H1 (cell line): Measurements from ENCODE around the gene PAPSS2. TPM values are rescaled to one million over a fixed set of nuclear protein-coding genes. Genes with fewer than 3 reads are reported as not detected.

Experiments
- CTCF ChIA-PET: fragments of 300-600 bp; sonication (Branson Sonifier 250); formaldehyde crosslinking; loops from one replicate; lab custom pipeline; 2021; ENCODE audit not compliant: partially characterized antibody; lab: Charles Lee
- POLR2A ChIA-PET: fragments of 300-600 bp; sonication (Branson Sonifier 250); formaldehyde crosslinking; loops from one replicate; lab custom pipeline; 2021; ENCODE audit warnings: inconsistent platforms; ENCODE audit not compliant: partially characterized antibody; lab: Charles Lee
- DNase-seq, 2 experiments: peaks; one replicate each; pipeline versions ENCODE4 v3.0.0 to v3.0.0-alpha.2; 2010 to 2022; ENCODE audit warnings: low spot score in 2 of 2, low read depth in 1 of 2, mixed read lengths in 1 of 2
- FAIRE-seq: peaks from 2 replicates; lab custom pipeline; 2011; peaks lifted over from hg19 to GRCh38; lab: Jason Lieb, UNC
- H2AFZ ChIP-seq: 2 replicates; pipeline ENCODE4 v1.8.1; 2012; ENCODE audit warnings: low read length, inconsistent platforms
- H2AK5ac ChIP-seq: 2 replicates; pipeline ENCODE4 v1.6.1; 2013; ENCODE audit warnings: low read depth, low read length
- H2BK120ac ChIP-seq: replicated peaks from 2 replicates; pipeline ENCODE3; 2013; ENCODE audit warnings: low read depth, low read length, inconsistent platforms
- H2BK12ac ChIP-seq: 2 replicates; pipeline ENCODE4 v1.6.1; 2013; ENCODE audit warnings: low read depth, low read length
- H2BK15ac ChIP-seq: 2 replicates; pipeline ENCODE4 v1.6.1; 2013; ENCODE audit warnings: low read length
- H2BK20ac ChIP-seq: 2 replicates; pipeline ENCODE4 v1.6.1; 2013; ENCODE audit warnings: low read length
- H2BK5ac ChIP-seq: 2 replicates; pipeline ENCODE4 v1.6.1; 2013; ENCODE audit warnings: low read depth, low read length
- H3K14ac ChIP-seq: 2 replicates; pipeline ENCODE4 v1.6.1; 2013; ENCODE audit warnings: inconsistent platforms; ENCODE audit not compliant: insufficient read length
- H3K18ac ChIP-seq: 2 replicates; pipeline ENCODE4 v1.6.1; 2013; ENCODE audit warnings: low read length; ENCODE audit errors: extremely low read depth
- H3K23ac ChIP-seq: 2 replicates; pipeline ENCODE4 v1.6.1; 2013; ENCODE audit warnings: inconsistent platforms; ENCODE audit not compliant: insufficient read length
- H3K23me2 ChIP-seq: 2 replicates; pipeline ENCODE4 v1.6.1; 2013; ENCODE audit warnings: low read depth, low read length
- H3K27ac ChIP-seq: 2 replicates; pipeline ENCODE4 v1.6.1; 2011; ENCODE audit warnings: low read depth, low read length, inconsistent platforms
- H3K27me3 ChIP-seq, 4 experiments: replicated peaks in 1 of 4; 1 replicate in 1 of 4; 2 replicates in 3 of 4; pipeline versions ENCODE4 v1.6.1 to v1.8.1; 2011 to 2013; ENCODE audit warnings: low read length in 3 of 4, mild to moderate bottlenecking in 3 of 4, inconsistent platforms in 2 of 4, mixed read lengths in 2 of 4, moderate library complexity in 1 of 4; ENCODE audit not compliant: control insufficient read depth in 3 of 4, insufficient read depth in 3 of 4; ENCODE audit errors: extremely low read depth in 1 of 4
- H3K36me3 ChIP-seq, 4 experiments: 2 replicates each; pipeline versions ENCODE4 v1.6.1 to v1.8.1; 2011 to 2013; ENCODE audit warnings: mild to moderate bottlenecking in 4 of 4, low read length in 3 of 4, moderate library complexity in 2 of 4, control low read depth in 1 of 4, inconsistent platforms in 1 of 4; ENCODE audit not compliant: insufficient read depth in 4 of 4, control insufficient read depth in 2 of 4
- H3K4ac ChIP-seq: replicated peaks from 2 replicates; pipeline ENCODE3; 2013; ENCODE audit warnings: low read length, low read depth, mixed read lengths, inconsistent platforms; ENCODE audit not compliant: insufficient read length
- H3K4me1 ChIP-seq, 4 experiments: replicated peaks in 1 of 4; 1 replicate in 1 of 4; 2 replicates in 3 of 4; pipeline versions ENCODE4 v1.6.1 to v1.8.1; 2011 to 2013; ENCODE audit warnings: low read length in 3 of 4, inconsistent platforms in 2 of 4, mixed read lengths in 1 of 4; ENCODE audit not compliant: insufficient read depth in 4 of 4, control insufficient read depth in 3 of 4
- H3K4me2 ChIP-seq, 2 experiments: 2 replicates each; pipeline versions ENCODE4 v1.6.1 to v1.8.1; 2011 to 2013; ENCODE audit warnings: low read depth in 2 of 2, low read length in 2 of 2, control low read depth in 1 of 2, inconsistent platforms in 1 of 2, mild to moderate bottlenecking in 1 of 2; ENCODE audit not compliant: insufficient read depth in 1 of 2
- H3K4me3 ChIP-seq, 4 experiments: fragments of 200-600, 300-600 bp in 1 of 4; sonication (generic), shearing (Covaris generic), sonication (Bioruptor Twin) in 1 of 4; 2 replicates each; pipeline versions ENCODE4 v1.5.1 to v1.8.1; 2011 to 2016; ENCODE audit warnings: low read length in 4 of 4, low read depth in 3 of 4, control low read depth in 2 of 4, inconsistent platforms in 2 of 4, mild to moderate bottlenecking in 2 of 4, mixed read lengths in 1 of 4, moderate library complexity in 1 of 4; ENCODE audit not compliant: insufficient read depth in 2 of 4; ENCODE audit errors: extremely low read depth in 1 of 4
- H3K56ac ChIP-seq: replicated peaks from 2 replicates; pipeline ENCODE3; 2013; ENCODE audit warnings: low read depth, mild to moderate bottlenecking, mixed read lengths, low read length, inconsistent platforms; ENCODE audit not compliant: insufficient read length
- H3K79me1 ChIP-seq: 2 replicates; pipeline ENCODE4 v1.6.1; 2013; ENCODE audit warnings: low read depth, low read length, control low read depth
- H3K79me2 ChIP-seq, 2 experiments: 2 replicates each; pipeline versions ENCODE4 v1.6.1 to v1.8.1; 2012 to 2013; ENCODE audit warnings: low read length in 2 of 2, mild to moderate bottlenecking in 2 of 2, inconsistent platforms in 1 of 2; ENCODE audit not compliant: insufficient read depth in 2 of 2, control insufficient read depth in 1 of 2
- H3K9ac ChIP-seq, 4 experiments: replicated peaks in 1 of 4; 1 replicate in 1 of 4; 2 replicates in 3 of 4; pipeline versions ENCODE4 v1.6.1 to v1.8.1; 2011 to 2013; ENCODE audit warnings: low read depth in 3 of 4, low read length in 3 of 4, control low read depth in 2 of 4, mild to moderate bottlenecking in 2 of 4, moderate library complexity in 2 of 4, inconsistent platforms in 1 of 4; ENCODE audit errors: extremely low read depth in 1 of 4
- H3K9me3 ChIP-seq, 2 experiments: 2 replicates each; pipeline versions ENCODE4 v1.6.1 to v1.8.1; 2012 to 2013; ENCODE audit warnings: mild to moderate bottlenecking in 2 of 2, moderate library complexity in 2 of 2, control low read depth in 1 of 2, inconsistent platforms in 1 of 2, low read depth in 1 of 2, low read length in 1 of 2, mixed read lengths in 1 of 2; ENCODE audit not compliant: insufficient read depth in 2 of 2
- H4K20me1 ChIP-seq, 2 experiments: replicated peaks in 1 of 2; 2 replicates each; pipeline versions ENCODE3 to v1.8.1; 2011 to 2013; ENCODE audit warnings: inconsistent platforms in 2 of 2, low read length in 2 of 2, mild to moderate bottlenecking in 1 of 2; ENCODE audit not compliant: insufficient read depth in 2 of 2, control insufficient read depth in 1 of 2
- H4K5ac ChIP-seq: 2 replicates; pipeline ENCODE4 v1.6.1; 2013; ENCODE audit warnings: low read length, low read depth, mixed read lengths, inconsistent platforms; ENCODE audit not compliant: insufficient read length
- H4K8ac ChIP-seq: 2 replicates; pipeline ENCODE4 v1.8.0; 2013; ENCODE audit warnings: mild to moderate bottlenecking, moderate library complexity, low read length, inconsistent platforms; ENCODE audit not compliant: insufficient read depth; ENCODE audit errors: extremely low read depth
- H4K91ac ChIP-seq: replicated peaks from 2 replicates; pipeline ENCODE3; 2013; ENCODE audit warnings: low read length, mixed read lengths, inconsistent platforms; ENCODE audit not compliant: insufficient read length
- CHD2 ChIP-seq: IDR thresholded peaks from 2 replicates; pipeline ENCODE4 v1.6.1; 2012; ENCODE audit warnings: low read length, improper control_type of control experiment
- CTBP2 ChIP-seq: IDR thresholded peaks from 2 replicates; pipeline ENCODE4 v1.7.0; 2011; ENCODE audit warnings: borderline replicate concordance, mild to moderate bottlenecking, moderate library complexity, mixed read lengths, low read length; ENCODE audit not compliant: insufficient read depth, insufficient read length
- EGR1 ChIP-seq: IDR thresholded peaks from 2 replicates; pipeline ENCODE4 v1.6.1; 2011; ENCODE audit warnings: low read depth, low read length, borderline replicate concordance
- FOSL1 ChIP-seq: IDR thresholded peaks from 2 replicates; pipeline ENCODE4 v1.6.1; 2011; ENCODE audit warnings: mild to moderate bottlenecking, low read depth, low read length, moderate library complexity; ENCODE audit not compliant: insufficient read depth
- GTF2F1 ChIP-seq: IDR thresholded peaks from 2 replicates; pipeline ENCODE4 v1.6.1; 2012; ENCODE audit warnings: low read depth, low read length, improper control_type of control experiment, borderline replicate concordance
- KDM4A ChIP-seq: IDR thresholded peaks from one replicate; pipeline ENCODE4 v1.7.1; 2012; ENCODE audit warnings: low read depth, mild to moderate bottlenecking, moderate library complexity, low read length, inconsistent platforms; ENCODE audit not compliant: severe bottlenecking
- MAFK ChIP-seq: IDR thresholded peaks from 2 replicates; pipeline ENCODE4 v1.6.1; 2012; ENCODE audit warnings: low read depth, mild to moderate bottlenecking, improper control_type of control experiment, low read length
- RNF2 ChIP-seq: fragments of 200-900, 300-1000 bp; sonication (generic); IDR thresholded peaks from 2 replicates; pipeline ENCODE4 v1.7.1; 2016; ENCODE audit warnings: borderline replicate concordance, low read depth, mild to moderate bottlenecking, antibody characterized with exemption, low read length; ENCODE audit not compliant: poor library complexity, severe bottlenecking; ENCODE audit errors: missing control alignments
- RXRA ChIP-seq: IDR thresholded peaks from 2 replicates; pipeline ENCODE4 v1.6.1; 2011; ENCODE audit warnings: low read depth, mild to moderate bottlenecking, low read length, moderate library complexity; ENCODE audit not compliant: insufficient read depth
- SIX5 ChIP-seq: IDR thresholded peaks from 2 replicates; pipeline ENCODE4 v1.6.1; 2011; ENCODE audit warnings: mild to moderate bottlenecking, low read depth, low read length
- TAF1 ChIP-seq: IDR thresholded peaks from 2 replicates; pipeline ENCODE4 v1.6.1; 2011; ENCODE audit warnings: mild to moderate bottlenecking, low read depth, low read length
- WGBS, 2 experiments: shearing (Covaris generic) in 1 of 2; methylation state at CpG; one replicate each; pipeline versions ENCODE4 v1.1.6 to v1.1.7; 2013 to 2015; ENCODE audit warnings: low lambda C conversion rate in 2 of 2, mixed read lengths in 2 of 2, inconsistent platforms in 1 of 2, low coverage in 1 of 2, missing lambda C conversion rate in 1 of 2; ENCODE audit not compliant: insufficient replicate concordance in 2 of 2, insufficient coverage in 1 of 2, insufficient read length in 1 of 2; ENCODE audit errors: extremely low coverage in 1 of 2, missing lambda C conversion rate in 1 of 2; 5-methylcytosine and 5-hydroxymethylcytosine counted together
- polyA plus RNA-seq, 7 experiments: library from polyadenylated mRNA; depleted of rRNA in 3 of 7; stranded (reverse) in 5 of 7; unstranded in 2 of 7; fragments of >200 nt in 5 of 7; fragments of 200-250 nt in 2 of 7; gene quantifications; 1 replicate in 5 of 7; 2 replicates in 1 of 7; 4 replicates in 1 of 7; pipeline versions ENCODE4 v1.2.1 to v1.2.3, GENCODE V29; 2011 to 2013; ENCODE audit warnings: missing spikeins in 2 of 7, mixed read lengths in 2 of 7
- total RNA-seq: library from RNA; stranded (reverse); fragmentation: NEBNext Ultra II Directional; extraction: Animal tissue kit (Norgen Biotek cat#: 25700); gene quantifications from 2 replicates; pipeline ENCODE4 v1.2.1, GENCODE V29; 2021
- TF ChIP-seq, protein P1 (sequence below): IDR thresholded peaks from 2 replicates; pipeline ENCODE4 v1.6.1; 2012; ENCODE audit warnings: inconsistent platforms
- TF ChIP-seq, protein P2 (sequence below): IDR thresholded peaks from 2 replicates; pipeline ENCODE4 v1.6.1; 2012; ENCODE audit warnings: inconsistent platforms

Gene PAPSS2
- total and polyA plus RNA-seq, 2 of the 8 experiments (the other 6 are each of a cell fraction or from before 2014, with no cell fraction given), result 7.6 to 20.2 TPM

GRCh38 chr10:87713707-87714106 is 54.0 kb downstream of the PAPSS2 start:
- Histone ChIP-seq H3K14ac (no peak overlapping the region), H3K23ac (no peak overlapping the region), H3K79me2 (no peaks in the 10 kb centered on the region), H3K27ac (no peak overlapping the region), H2BK5ac (no peak overlapping the region), H3K4me2 (no peak overlapping the region), H2AFZ (no peak overlapping the region), H3K9me3 (no peaks in the 10 kb centered on the region), H2BK120ac (no peak overlapping the region), H3K4me3 (no peak overlapping the region), H4K91ac (no peak overlapping the region), H3K4ac (no peak overlapping the region), H2AK5ac (no peak overlapping the region), H3K23me2 (no peaks in the 10 kb centered on the region), H2BK20ac (no peak overlapping the region), H4K20me1 (no peaks in the 10 kb centered on the region), H2BK12ac (no peak overlapping the region), H3K36me3 (peaks cover 0 to 16% (median 6%) of the 10 kb centered on the region in 4 experiments; a peak in 4 of 8 replicates), H2BK15ac (no peak overlapping the region), H3K56ac (no peak overlapping the region), H4K5ac (no peak overlapping the region), H3K18ac (no peak overlapping the region), H3K27me3 (no peaks in the 10 kb centered on the region), H3K4me1 (no peaks in the 10 kb centered on the region), H3K9ac (no peak overlapping the region), H3K79me1 (no peaks in the 10 kb centered on the region), H4K8ac (no peak overlapping the region)
- no peak for DNase-seq
- no peak for FAIRE-seq
- POLR2A ChIA-PET, result no interaction called here
- CTCF ChIA-PET, result interaction anchor here (1.5 to 1.6 kb wide), 2 partner anchors 16 to 180 kb away, joined by 3 read pairs; no protein-coding TSS in a partner anchor
- 78% methylated on average over 3 of the region's 3 CpGs; no CpG with 5 or more reads in 1 of the 2 experiments for WGBS, 2 experiments
- no peak for TF ChIP-seq SIX5
- TF ChIP-seq, protein P1, sequence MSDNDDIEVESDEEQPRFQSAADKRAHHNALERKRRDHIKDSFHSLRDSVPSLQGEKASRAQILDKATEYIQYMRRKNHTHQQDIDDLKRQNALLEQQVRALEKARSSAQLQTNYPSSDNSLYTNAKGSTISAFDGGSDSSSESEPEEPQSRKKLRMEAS, result no peak
- TF ChIP-seq, protein P2, sequence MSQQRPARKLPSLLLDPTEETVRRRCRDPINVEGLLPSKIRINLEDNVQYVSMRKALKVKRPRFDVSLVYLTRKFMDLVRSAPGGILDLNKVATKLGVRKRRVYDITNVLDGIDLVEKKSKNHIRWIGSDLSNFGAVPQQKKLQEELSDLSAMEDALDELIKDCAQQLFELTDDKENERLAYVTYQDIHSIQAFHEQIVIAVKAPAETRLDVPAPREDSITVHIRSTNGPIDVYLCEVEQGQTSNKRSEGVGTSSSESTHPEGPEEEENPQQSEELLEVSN, result no peak
- no peak for TF ChIP-seq TAF1
- TF ChIP-seq CTBP2, result no peak
- no peak for TF ChIP-seq FOSL1
- no peak for TF ChIP-seq RNF2
- no peak for TF ChIP-seq EGR1
- TF ChIP-seq CHD2, result no peak
- TF ChIP-seq RXRA, result no peak
- TF ChIP-seq MAFK, result no peak
- TF ChIP-seq GTF2F1, result no peak
- no peak for TF ChIP-seq KDM4A
